CD14-positive monocyte (primary cell): ENCODE measurements around the gene LPAR5. TPM values are rescaled to one million over a fixed set of nuclear protein-coding genes. Genes with fewer than 3 reads are reported as not detected.
A peak's percentile ranks its signal among the peaks of the same experiment; 100 is the strongest.

Experiments used
- DNase-seq, 3 donors: peaks; one replicate each; pipeline ENCODE4 v3.0.0-alpha.2; 2011 to 2022
- H2AFZ ChIP-seq: 2 replicates; pipeline ENCODE4 v1.6.0; 2012; ENCODE audit warnings: mild to moderate bottlenecking, low read depth, low read length, inconsistent platforms; ENCODE audit not compliant: insufficient read depth, poor library complexity, severe bottlenecking
- H3K27ac ChIP-seq, 2 donors: 1 replicate in 1 of 2; 2 replicates in 1 of 2; pipeline ENCODE4 v1.5.1; 2012 to 2013; ENCODE audit warnings: low read length in 2 of 2, control low read depth in 1 of 2, inconsistent platforms in 1 of 2, low read depth in 1 of 2, mild to moderate bottlenecking in 1 of 2
- H3K27me3 ChIP-seq, 2 donors: one replicate each; pipeline versions ENCODE4 v1.6.0 to v1.6.1; 2011 to 2013; ENCODE audit warnings: low read length in 2 of 2; ENCODE audit not compliant: control insufficient read depth in 2 of 2, insufficient read depth in 2 of 2
- H3K36me3 ChIP-seq, 2 donors: replicated peaks in 1 of 2; 1 replicate in 1 of 2; 2 replicates in 1 of 2; pipeline versions ENCODE4 v1.5.1 to v1.6.1; 2012 to 2013; ENCODE audit warnings: low read length in 2 of 2, control low read depth in 1 of 2, inconsistent platforms in 1 of 2, mild to moderate bottlenecking in 1 of 2; ENCODE audit not compliant: insufficient read depth in 2 of 2, control insufficient read depth in 1 of 2
- H3K4me1 ChIP-seq, 2 donors: 1 replicate in 1 of 2; 2 replicates in 1 of 2; pipeline versions ENCODE4 v1.5.1 to v1.6.1; 2012 to 2013; ENCODE audit warnings: low read length in 2 of 2, control low read depth in 1 of 2, inconsistent platforms in 1 of 2, mild to moderate bottlenecking in 1 of 2, moderate library complexity in 1 of 2; ENCODE audit not compliant: insufficient read depth in 2 of 2, control insufficient read depth in 1 of 2
- H3K4me2 ChIP-seq: replicated peaks from 2 replicates; pipeline ENCODE3; 2012; ENCODE audit warnings: low read length, moderate library complexity, mild to moderate bottlenecking; ENCODE audit not compliant: poor library complexity, severe bottlenecking; ENCODE audit errors: extremely low read depth
- H3K4me3 ChIP-seq, 3 experiments: fragments of 200-600 bp in 1 of 3; sonication (generic) in 1 of 3; replicated peaks in 1 of 3; 1 replicate in 2 of 3; 2 replicates in 1 of 3; pipeline ENCODE4 v1.5.1; 2011 to 2013; ENCODE audit warnings: low read length in 3 of 3, mild to moderate bottlenecking in 3 of 3, control low read depth in 2 of 3, low read depth in 2 of 3, inconsistent platforms in 1 of 3, moderate library complexity in 1 of 3
- H3K79me2 ChIP-seq: 2 replicates; pipeline ENCODE4 v1.6.0; 2012; ENCODE audit warnings: mild to moderate bottlenecking, control low read depth, inconsistent platforms, low read length, moderate library complexity; ENCODE audit not compliant: insufficient read depth
- H3K9ac ChIP-seq: 2 replicates; pipeline ENCODE4 v1.6.0; 2017; ENCODE audit warnings: low read length, mild to moderate bottlenecking; ENCODE audit not compliant: insufficient read depth, poor library complexity, severe bottlenecking
- H3K9me3 ChIP-seq, 2 donors: replicated peaks in 1 of 2; 1 replicate in 1 of 2; 2 replicates in 1 of 2; pipeline versions ENCODE4 v1.5.1 to v1.6.1; 2012 to 2013; ENCODE audit warnings: low read length in 2 of 2, control low read depth in 1 of 2; ENCODE audit not compliant: control insufficient read depth in 1 of 2, insufficient read depth in 1 of 2
- H4K20me1 ChIP-seq: 2 replicates; pipeline ENCODE4 v1.6.0; 2012; ENCODE audit warnings: mild to moderate bottlenecking, low read length, control low read depth, moderate library complexity; ENCODE audit not compliant: insufficient read depth
- H3K27ac Mint-ChIP-seq, 7 donors: one replicate each; pipeline ENCODE4 v1.8.0; 2020; ENCODE audit warnings: mild to moderate bottlenecking in 7 of 7, mixed read lengths in 7 of 7, moderate library complexity in 6 of 7, inconsistent platforms in 2 of 7
- H3K27me3 Mint-ChIP-seq, 3 donors: one replicate each; pipeline ENCODE4 v1.8.0; 2021 to 2022; ENCODE audit warnings: low read depth in 3 of 3, mild to moderate bottlenecking in 3 of 3, mixed read lengths in 3 of 3, moderate library complexity in 3 of 3, inconsistent platforms in 1 of 3
- H3K36me3 Mint-ChIP-seq, 2 donors: one replicate each; pipeline ENCODE4 v1.8.0; 2020; ENCODE audit warnings: mixed read lengths in 2 of 2, inconsistent platforms in 1 of 2, mild to moderate bottlenecking in 1 of 2
- H3K4me1 Mint-ChIP-seq: one replicate; pipeline ENCODE4 v1.8.0; 2020; ENCODE audit warnings: mild to moderate bottlenecking, mixed read lengths
- H3K4me3 Mint-ChIP-seq, 2 donors: one replicate each; pipeline ENCODE4 v1.8.0; 2020; ENCODE audit warnings: mild to moderate bottlenecking in 2 of 2, mixed read lengths in 2 of 2, moderate library complexity in 1 of 2
- H3K9me3 Mint-ChIP-seq, 7 donors: one replicate each; pipeline ENCODE4 v1.8.0; 2020 to 2022; ENCODE audit warnings: mixed read lengths in 7 of 7, mild to moderate bottlenecking in 6 of 7, moderate library complexity in 6 of 7, inconsistent platforms in 2 of 7
- WGBS: methylation state at CpG from one replicate; pipeline ENCODE4 v1.1.5; 2013; ENCODE audit warnings: missing lambda C conversion rate; ENCODE audit not compliant: insufficient coverage; 5-methylcytosine and 5-hydroxymethylcytosine counted together
- intact Hi-C, 2 donors: fragments of 100-400 bp; cut with micrococcal nuclease; formaldehyde crosslinking; loops; one replicate each; pipeline versions ENCODE4 v1.15.0 to v1.15.1; 2023
- polyA plus RNA-seq, 3 donors: library from polyadenylated mRNA; depleted of rRNA in 1 of 3; unstranded in 2 of 3; stranded (reverse) in 1 of 3; fragments of 300-500 nt in 2 of 3; fragments of >200 nt in 1 of 3; fragmentation: Illumina TruSeq in 2 of 3; gene quantifications; 1 replicate in 2 of 3; 2 replicates in 1 of 3; pipeline ENCODE4 v1.2.3, GENCODE V29; 2012 to 2021
- TF ChIP-seq, protein P1 (sequence below): fragments of 200-600 bp; IDR thresholded peaks from one replicate; pipeline ENCODE4 v1.8.0; 2022; ENCODE audit warnings: antibody characterized with exemption, mild to moderate bottlenecking

LPAR5 gene
- polyA plus RNA-seq, 3 donors: 0.11 to 0.18 (median 0.14) TPM

GRCh38 chr12:6574576-6575295 is 61.0 kb downstream of the LPAR5 start:
- Histone ChIP-seq H2AFZ (no peak overlapping the region), H3K9ac (no peak overlapping the region), H4K20me1 (peaks cover 3% of the 10 kb centered on the region), H3K27ac (no peak overlapping the region), H3K9me3 (no peaks in the 10 kb centered on the region), H3K36me3 (peaks cover 76 to 97% of the 10 kb centered on the region in 2 donors), H3K4me2 (no peak overlapping the region), H3K79me2 (no peaks in the 10 kb centered on the region), H3K4me3 (no peak overlapping the region), H3K27me3 (no peaks in the 10 kb centered on the region), H3K4me1 (no peaks in the 10 kb centered on the region)
- Mint-ChIP-seq H3K27me3 (no peaks in the 10 kb centered on the region), H3K4me1 (peaks cover 3% of the 10 kb centered on the region), H3K9me3 (peaks cover 0 to 2% (median 0%) of the 10 kb centered on the region in 7 donors), H3K36me3 (peaks cover 77 to 98% of the 10 kb centered on the region in 2 donors), H3K4me3 (no peak overlapping the region), H3K27ac (peak overlapping the region in 1 of 7 donors; percentile 25)
- intact Hi-C loops: loop anchor here in 1 of 2 donors (5.0 kb wide), 1 partner anchor 33 kb away; the partner anchor contains the start of gene CHD4
- no CpG with 5 or more reads among the region's 4 CpGs for WGBS
- TF ChIP-seq, protein P1, sequence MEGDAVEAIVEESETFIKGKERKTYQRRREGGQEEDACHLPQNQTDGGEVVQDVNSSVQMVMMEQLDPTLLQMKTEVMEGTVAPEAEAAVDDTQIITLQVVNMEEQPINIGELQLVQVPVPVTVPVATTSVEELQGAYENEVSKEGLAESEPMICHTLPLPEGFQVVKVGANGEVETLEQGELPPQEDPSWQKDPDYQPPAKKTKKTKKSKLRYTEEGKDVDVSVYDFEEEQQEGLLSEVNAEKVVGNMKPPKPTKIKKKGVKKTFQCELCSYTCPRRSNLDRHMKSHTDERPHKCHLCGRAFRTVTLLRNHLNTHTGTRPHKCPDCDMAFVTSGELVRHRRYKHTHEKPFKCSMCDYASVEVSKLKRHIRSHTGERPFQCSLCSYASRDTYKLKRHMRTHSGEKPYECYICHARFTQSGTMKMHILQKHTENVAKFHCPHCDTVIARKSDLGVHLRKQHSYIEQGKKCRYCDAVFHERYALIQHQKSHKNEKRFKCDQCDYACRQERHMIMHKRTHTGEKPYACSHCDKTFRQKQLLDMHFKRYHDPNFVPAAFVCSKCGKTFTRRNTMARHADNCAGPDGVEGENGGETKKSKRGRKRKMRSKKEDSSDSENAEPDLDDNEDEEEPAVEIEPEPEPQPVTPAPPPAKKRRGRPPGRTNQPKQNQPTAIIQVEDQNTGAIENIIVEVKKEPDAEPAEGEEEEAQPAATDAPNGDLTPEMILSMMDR: no peak
- no peak for DNase-seq

- Histone ChIP-seq H3K36me3 (peaks cover 65 to 87% of the 10 kb centered on the region in 2 donors), H4K20me1 (peaks cover 3% of the 10 kb centered on the region), H3K4me2 (no peak overlapping the region), H3K79me2 (peaks cover 12% of the 10 kb centered on the region), H2AFZ (no peak overlapping the region), H3K4me1 (peaks cover 4 to 11% of the 10 kb centered on the region in 2 donors), H3K9me3 (no peaks in the 10 kb centered on the region), H3K27me3 (no peaks in the 10 kb centered on the region), H3K27ac (no peak overlapping the region), H3K9ac (no peak overlapping the region), H3K4me3 (no peak overlapping the region)
- Mint-ChIP-seq H3K4me3 (no peak overlapping the region), H3K4me1 (peaks cover 10% of the 10 kb centered on the region), H3K27me3 (no peaks in the 10 kb centered on the region), H3K9me3 (peaks cover 0 to 2% (median 0%) of the 10 kb centered on the region in 7 donors), H3K27ac (no peak overlapping the region), H3K36me3 (peaks cover 71 to 87% of the 10 kb centered on the region in 2 donors)
- 93% methylated on average over 3 of the region's 8 CpGs for WGBS
- intact Hi-C loops: loop anchor here in 1 of 2 donors (5.0 kb wide), 1 partner anchor 34 kb away; the partner anchor contains the start of gene CHD4
- TF ChIP-seq, protein P1: no peak
- no peak for DNase-seq
Observed at GRCh38 chr12:6573001-6573400, 62.8 kb downstream of the LPAR5 start.
